Glutamatergic neuron (in vitro differentiated cells): ENCODE measurements around the gene LARP1. TPM values are rescaled to one million over a fixed set of nuclear protein-coding genes. Genes with fewer than 3 reads are reported as not detected.
"Not testable (repeated sequence)": the region's sequence is repeated elsewhere in the genome, so short reads cannot be mapped to it uniquely, and the experiment has no call there.

ENCODE experiments used
- DNase-seq: peaks from one replicate; pipeline ENCODE4 v3.0.0; 2022
- H3K27ac Mint-ChIP-seq: one replicate; pipeline ENCODE4 v1.8.0; 2020; ENCODE audit warnings: mild to moderate bottlenecking, mixed read lengths, inconsistent platforms; ENCODE audit not compliant: unreplicated experiment
- H3K27me3 Mint-ChIP-seq: one replicate; pipeline ENCODE4 v1.8.0; 2020; ENCODE audit warnings: mild to moderate bottlenecking, moderate library complexity, mixed read lengths, inconsistent platforms; ENCODE audit not compliant: unreplicated experiment
- H3K36me3 Mint-ChIP-seq: one replicate; pipeline ENCODE4 v1.8.0; 2020; ENCODE audit warnings: mild to moderate bottlenecking, mixed read lengths, inconsistent platforms; ENCODE audit not compliant: unreplicated experiment
- H3K4me1 Mint-ChIP-seq: one replicate; pipeline ENCODE4 v1.8.0; 2020; ENCODE audit warnings: mild to moderate bottlenecking, low read depth, mixed read lengths, inconsistent platforms; ENCODE audit not compliant: unreplicated experiment
- H3K4me3 Mint-ChIP-seq: one replicate; pipeline ENCODE4 v1.8.0; 2020; ENCODE audit warnings: mild to moderate bottlenecking, mixed read lengths, inconsistent platforms; ENCODE audit not compliant: unreplicated experiment
- H3K9me3 Mint-ChIP-seq: one replicate; pipeline ENCODE4 v1.8.0; 2020; ENCODE audit warnings: mild to moderate bottlenecking, moderate library complexity, mixed read lengths, inconsistent platforms; ENCODE audit not compliant: unreplicated experiment
- total RNA-seq: library from RNA; stranded (reverse); fragmentation: NEBNext Ultra II Directional; extraction: Animal tissue kit (Norgen Biotek cat#: 25700); gene quantifications from one replicate; pipeline ENCODE4 v1.2.1, GENCODE V29; 2021; ENCODE audit not compliant: unreplicated experiment
- TF ChIP-seq, protein P1 (sequence below): fragments of 200-600 bp; sonication (generic); IDR thresholded peaks from one replicate; pipeline ENCODE4 v1.5.0; 2021; ENCODE audit not compliant: partially characterized antibody, unreplicated experiment

Gene LARP1
- total RNA-seq, 1 donor from 2014 or later = 199 TPM

DNA sequence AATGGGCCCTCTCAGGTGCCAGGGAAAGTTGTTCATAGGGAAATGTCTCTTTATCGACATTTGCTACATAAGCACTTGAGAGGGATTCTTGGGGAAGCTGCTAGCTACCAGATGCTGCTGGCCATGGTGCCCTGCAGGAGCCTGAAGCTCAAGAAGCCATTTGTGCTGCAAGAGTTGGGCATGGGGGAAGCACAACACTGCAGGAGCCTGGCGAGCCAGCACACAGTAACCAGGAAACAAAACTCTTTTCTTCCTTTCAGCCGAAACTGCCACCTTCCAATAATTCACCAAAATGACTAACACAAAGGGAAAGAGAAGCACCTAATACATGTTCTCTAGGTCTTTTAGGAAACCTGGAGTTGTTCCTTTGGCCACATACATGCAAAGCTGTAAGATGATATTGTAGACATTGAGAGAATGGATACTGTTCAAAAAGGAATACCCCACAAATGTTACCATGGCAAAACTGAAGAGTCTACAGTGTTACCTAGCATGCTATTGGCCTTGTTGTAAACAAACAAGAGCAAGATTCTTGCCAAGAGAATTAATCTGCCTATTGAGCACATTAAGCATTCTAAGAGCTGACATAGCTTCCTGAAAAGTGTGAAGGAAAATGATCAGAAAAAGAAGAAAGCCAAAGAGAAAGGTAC lies 26.1 kb upstream of the LARP1 start:
- Mint-ChIP-seq H3K9me3 (no peaks in the 10 kb centered on the region), H3K27ac (no peak overlapping the region), H3K4me1 (no peaks in the 10 kb centered on the region), H3K36me3 (no peaks in the 10 kb centered on the region), H3K4me3 (no peak overlapping the region), H3K27me3 (no peaks in the 10 kb centered on the region)
- no peak for DNase-seq
- TF ChIP-seq, protein P1, sequence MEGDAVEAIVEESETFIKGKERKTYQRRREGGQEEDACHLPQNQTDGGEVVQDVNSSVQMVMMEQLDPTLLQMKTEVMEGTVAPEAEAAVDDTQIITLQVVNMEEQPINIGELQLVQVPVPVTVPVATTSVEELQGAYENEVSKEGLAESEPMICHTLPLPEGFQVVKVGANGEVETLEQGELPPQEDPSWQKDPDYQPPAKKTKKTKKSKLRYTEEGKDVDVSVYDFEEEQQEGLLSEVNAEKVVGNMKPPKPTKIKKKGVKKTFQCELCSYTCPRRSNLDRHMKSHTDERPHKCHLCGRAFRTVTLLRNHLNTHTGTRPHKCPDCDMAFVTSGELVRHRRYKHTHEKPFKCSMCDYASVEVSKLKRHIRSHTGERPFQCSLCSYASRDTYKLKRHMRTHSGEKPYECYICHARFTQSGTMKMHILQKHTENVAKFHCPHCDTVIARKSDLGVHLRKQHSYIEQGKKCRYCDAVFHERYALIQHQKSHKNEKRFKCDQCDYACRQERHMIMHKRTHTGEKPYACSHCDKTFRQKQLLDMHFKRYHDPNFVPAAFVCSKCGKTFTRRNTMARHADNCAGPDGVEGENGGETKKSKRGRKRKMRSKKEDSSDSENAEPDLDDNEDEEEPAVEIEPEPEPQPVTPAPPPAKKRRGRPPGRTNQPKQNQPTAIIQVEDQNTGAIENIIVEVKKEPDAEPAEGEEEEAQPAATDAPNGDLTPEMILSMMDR = no peak

DNA sequence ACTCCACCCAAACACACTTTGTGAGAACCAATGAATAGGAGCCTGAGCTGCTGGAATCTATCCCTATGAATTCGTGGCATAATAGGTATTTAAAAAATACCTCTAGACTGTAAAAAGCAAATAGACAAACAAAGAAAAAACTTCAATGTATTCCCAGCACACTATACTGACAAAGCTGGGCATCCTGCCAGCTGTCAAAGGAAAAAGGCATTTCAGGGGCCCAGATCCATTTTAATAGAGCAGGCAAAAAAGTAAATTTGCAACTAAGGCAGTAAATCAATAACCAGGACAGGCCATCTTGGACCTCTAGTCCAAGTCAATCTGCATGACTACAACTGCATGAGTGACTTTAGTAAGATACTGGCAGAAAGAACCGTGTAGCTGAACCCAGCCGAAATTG lies 25.6 kb upstream of the LARP1 start:
- H3K27me3 Mint-ChIP-seq = no peaks in the 10 kb centered on the region
- no peaks in the 10 kb centered on the region for H3K36me3 Mint-ChIP-seq
- DNase-seq = no peak
- no peaks in the 10 kb centered on the region for H3K9me3 Mint-ChIP-seq
- TF ChIP-seq, protein P1 = no peak
- no peak overlapping the region for H3K4me3 Mint-ChIP-seq
- H3K27ac Mint-ChIP-seq = no peak overlapping the region
- no peaks in the 10 kb centered on the region for H3K4me1 Mint-ChIP-seq

DNA sequence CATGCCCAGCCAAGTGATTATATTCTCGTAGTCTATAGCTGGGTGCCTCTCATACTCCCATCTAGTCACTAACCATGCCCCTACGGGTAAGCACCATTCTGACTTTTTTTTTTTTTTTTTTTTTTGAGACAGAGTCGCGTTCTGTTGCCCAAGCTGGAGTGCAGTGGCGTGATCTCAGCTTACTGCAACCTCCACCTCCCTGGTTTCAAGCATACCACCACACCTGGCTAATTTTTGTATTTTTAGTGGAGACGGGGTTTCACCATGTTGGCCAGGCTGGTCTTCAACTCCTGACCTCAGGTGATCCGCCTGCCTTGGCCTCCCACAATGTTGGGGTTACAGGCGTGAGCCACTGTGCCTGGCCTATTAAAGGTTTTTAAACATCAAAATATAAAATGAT lies 24.4 kb upstream of the LARP1 start:
- not testable (repeated sequence) for H3K36me3 Mint-ChIP-seq, H3K4me3 Mint-ChIP-seq, H3K9me3 Mint-ChIP-seq

DNA sequence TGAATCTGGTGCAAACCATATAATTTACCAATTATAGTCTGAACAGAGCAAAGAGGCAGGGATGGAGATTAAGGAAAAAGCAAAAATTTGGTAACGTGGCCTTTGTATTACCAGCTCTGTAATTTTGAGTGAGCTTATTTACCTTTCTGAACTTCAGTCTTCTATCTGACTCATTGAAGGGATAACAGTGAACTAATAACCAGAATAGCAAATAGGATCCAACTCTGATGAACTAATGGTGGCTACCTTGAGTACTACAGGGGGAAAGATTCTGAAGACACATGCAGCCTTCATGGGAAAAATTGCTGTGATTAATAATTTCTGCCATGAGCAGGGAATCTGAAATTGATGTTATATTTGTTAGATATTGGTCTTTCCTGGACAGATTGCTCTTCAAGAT lies 23.0 kb upstream of the LARP1 start:
- no peaks in the 10 kb centered on the region for H3K4me1 Mint-ChIP-seq

More for the DNA sequence above, 24.4 kb upstream of the LARP1 start:
- H3K27me3 Mint-ChIP-seq, DNase-seq, H3K4me1 Mint-ChIP-seq, H3K27ac Mint-ChIP-seq: not testable (repeated sequence)

DNA sequence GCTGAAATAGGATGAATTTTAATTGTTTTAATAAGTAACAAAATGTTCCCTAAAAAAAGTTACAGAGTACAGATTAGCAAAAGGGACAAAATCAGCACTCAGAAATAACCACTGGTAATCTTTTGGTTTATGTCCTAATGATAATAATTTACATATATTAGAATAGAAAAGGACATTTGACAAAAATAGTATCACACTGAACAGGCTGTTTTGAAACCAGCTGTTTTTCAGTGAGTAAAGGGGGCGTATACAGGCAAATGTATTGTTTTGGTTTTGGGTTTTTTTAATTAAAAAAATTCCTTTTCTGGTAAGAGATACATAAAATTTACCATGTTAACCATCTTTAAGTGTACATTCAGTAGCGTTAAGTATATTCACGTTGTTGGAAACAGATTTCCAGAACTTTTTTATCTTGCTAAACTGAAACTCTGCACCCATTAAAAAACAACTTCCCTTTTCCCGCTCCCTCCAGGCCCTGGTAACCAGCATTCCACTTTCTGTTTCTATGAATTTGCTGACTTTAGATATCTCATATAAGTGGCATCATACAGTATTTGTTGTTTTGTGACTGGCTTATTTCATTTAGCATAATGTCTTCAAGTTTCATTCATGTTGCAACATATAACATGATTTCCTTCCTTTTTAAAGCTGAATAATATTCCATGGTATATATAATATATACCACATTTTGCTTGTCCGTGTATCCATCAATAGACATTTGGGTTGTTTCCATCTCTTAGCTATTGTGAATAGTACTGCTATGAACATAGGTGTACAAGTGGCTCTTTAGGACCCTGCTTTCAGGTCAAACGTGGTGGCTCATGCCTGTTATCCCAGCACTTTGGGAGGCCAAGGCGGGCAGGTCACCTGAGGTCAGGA lies 20.6 kb upstream of the LARP1 start:
- H3K36me3 Mint-ChIP-seq = no peaks in the 10 kb centered on the region
- H3K27ac Mint-ChIP-seq = no peak overlapping the region
- no peak for DNase-seq
- H3K4me3 Mint-ChIP-seq = no peak overlapping the region
- H3K27me3 Mint-ChIP-seq = no peaks in the 10 kb centered on the region
- no peaks in the 10 kb centered on the region for H3K4me1 Mint-ChIP-seq
- TF ChIP-seq, protein P1 = no peak
- H3K9me3 Mint-ChIP-seq = no peaks in the 10 kb centered on the region

More for the DNA sequence above, 23.0 kb upstream of the LARP1 start:
- Mint-ChIP-seq H3K27ac (no peak overlapping the region), H3K9me3 (no peaks in the 10 kb centered on the region), H3K36me3 (no peaks in the 10 kb centered on the region), H3K4me3 (no peak overlapping the region), H3K27me3 (no peaks in the 10 kb centered on the region)
- no peak for DNase-seq
- TF ChIP-seq, protein P1 = no peak

DNA sequence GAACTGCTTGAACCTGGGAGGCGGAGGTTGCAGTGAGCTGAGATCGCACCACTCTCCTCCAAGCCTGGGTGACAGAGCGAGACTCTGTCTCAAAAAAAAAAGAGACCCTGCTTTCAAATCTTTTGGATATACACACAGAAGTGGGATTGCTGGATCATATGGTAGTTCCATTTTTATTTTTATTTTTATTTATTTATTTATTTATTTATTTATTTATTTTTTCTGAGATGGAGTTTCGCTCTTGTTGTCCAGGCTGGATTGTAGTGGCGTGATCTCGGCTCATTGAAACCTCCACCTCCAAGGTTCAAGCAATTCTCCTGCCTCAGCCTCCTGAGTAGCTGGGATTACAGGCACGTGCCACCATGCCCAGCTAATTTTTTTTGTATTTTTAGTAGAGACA lies 19.8 kb upstream of the LARP1 start:
- not testable (repeated sequence) for H3K9me3 Mint-ChIP-seq, H3K27me3 Mint-ChIP-seq, H3K36me3 Mint-ChIP-seq, H3K4me3 Mint-ChIP-seq, DNase-seq, H3K4me1 Mint-ChIP-seq, H3K27ac Mint-ChIP-seq

DNA sequence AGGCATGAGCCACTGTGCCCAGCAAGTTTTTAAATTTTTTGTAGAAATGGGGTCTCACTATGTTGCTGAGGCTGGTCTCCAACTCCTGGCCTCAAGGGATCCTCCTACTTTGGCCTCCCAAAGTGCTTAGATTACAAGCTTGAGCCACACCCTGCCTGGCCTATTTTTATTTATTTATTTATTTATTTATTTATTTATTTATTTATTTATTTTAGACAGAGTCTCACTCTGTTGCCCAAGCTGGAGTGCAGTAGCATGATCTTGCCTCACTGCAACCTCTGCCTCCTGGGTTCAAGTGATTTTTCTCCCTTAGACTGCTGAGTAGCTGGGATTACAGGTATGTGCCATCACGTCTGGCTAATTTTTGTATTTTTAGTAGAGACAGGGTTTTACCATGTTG lies 18.8 kb upstream of the LARP1 start:
- H3K4me3 Mint-ChIP-seq, H3K36me3 Mint-ChIP-seq, DNase-seq, H3K4me1 Mint-ChIP-seq, H3K9me3 Mint-ChIP-seq, H3K27ac Mint-ChIP-seq, H3K27me3 Mint-ChIP-seq: not testable (repeated sequence)
